ENCODE data around the gene NACC2. TPM values are rescaled to one million over a fixed set of nuclear protein-coding genes. Genes with fewer than 3 reads are reported as not detected.
A peak's percentile ranks its signal among the peaks of the same experiment; 100 is the strongest.
"Not testable (repeated sequence)": the region's sequence is repeated elsewhere in the genome, so short reads cannot be mapped to it uniquely, and the experiment has no call there.

The NACC2 gene
- total RNA-seq, 6 experiments from 2014 or later, result 38.2 to 46.7 (median 40.2) TPM

- TF ChIP-seq CTCF (IDR thresholded peaks at IDR 0.05), result peak; percentile 13; the same call in 1 of the 2 replicates
- Mint-ChIP-seq H3K4me3 (no peak overlapping the region), H3K27me3 (ENCODE audit: insufficient read depth) (no peaks in the 10 kb centered on the region), H3K9me3 (no peaks in the 10 kb centered on the region), H3K4me1 (ENCODE audit: low read depth) (peaks cover 34% of the 10 kb centered on the region), H3K27ac (0 out of 2 replicates have a peak overlapping the region, but pooled peaks have one; percentile 5), H3K36me3 (ENCODE audit: low read depth) (peaks cover 20% of the 10 kb centered on the region)
- DNase-seq, result no peak
Observed at GRCh38 chr9:136031741-136032730, 63.1 kb downstream of the NACC2 start.

DNA sequence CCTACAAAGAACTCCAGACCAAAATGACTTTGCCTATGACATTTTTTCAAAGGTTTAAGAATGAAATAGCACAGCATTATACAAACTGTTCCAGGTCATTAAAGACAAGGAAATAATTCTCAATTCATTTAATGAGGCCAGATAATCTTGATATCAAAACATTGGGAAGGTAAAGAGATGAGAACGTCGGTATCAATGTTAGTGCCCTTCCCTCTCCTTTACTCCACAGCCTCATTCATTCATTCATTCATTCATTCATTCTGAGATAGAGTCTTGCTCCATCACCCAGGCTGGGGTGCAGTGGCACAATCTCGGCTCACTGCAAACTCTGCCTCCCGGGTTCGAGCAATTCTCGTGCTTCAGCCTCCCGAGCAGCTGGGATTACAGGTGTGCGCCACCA lies 64.0 kb downstream of the NACC2 start:
- Mint-ChIP-seq H3K36me3 (ENCODE audit: low read depth) (peaks cover 16% of the 10 kb centered on the region), H3K27me3 (ENCODE audit: insufficient read depth) (no peaks in the 10 kb centered on the region), H3K4me3 (no peak overlapping the region), H3K9me3 (no peaks in the 10 kb centered on the region), H3K27ac (no peak overlapping the region), H3K4me1 (ENCODE audit: low read depth) (peaks cover 25% of the 10 kb centered on the region)
- DNase-seq, result no peak
- TF ChIP-seq CTCF (IDR thresholded peaks at IDR 0.05), result no peak

- no peak for DNase-seq
- no peak for TF ChIP-seq CTCF (IDR thresholded peaks at IDR 0.05)
Observed at GRCh38 chr9:136029556-136029955, 65.5 kb downstream of the NACC2 start.

GRCh38 chr9:136028760-136029470 lies 66.2 kb downstream of the NACC2 start:
- no peak for TF ChIP-seq CTCF (IDR thresholded peaks at IDR 0.05)

More at GRCh38 chr9:136029556-136029955, 65.5 kb downstream of the NACC2 start:
- no peak overlapping the region for H3K27ac Mint-ChIP-seq
- no peaks in the 10 kb centered on the region for H3K9me3 Mint-ChIP-seq
- no peak overlapping the region for H3K4me3 Mint-ChIP-seq
- peaks cover 26% of the 10 kb centered on the region for H3K4me1 Mint-ChIP-seq (ENCODE audit: low read depth)
- peaks cover 14% of the 10 kb centered on the region for H3K36me3 Mint-ChIP-seq (ENCODE audit: low read depth)
- H3K27me3 Mint-ChIP-seq (ENCODE audit: insufficient read depth), result no peaks in the 10 kb centered on the region

GRCh38 chr9:136026943-136027289 lies 68.2 kb downstream of the NACC2 start:
- not testable (repeated sequence) for H3K9me3 Mint-ChIP-seq; DNase-seq; H3K27ac Mint-ChIP-seq; H3K4me3 Mint-ChIP-seq; H3K27me3 Mint-ChIP-seq (ENCODE audit: insufficient read depth)
- Mint-ChIP-seq H3K36me3 (ENCODE audit: low read depth) (peaks cover 22% of the 10 kb centered on the region), H3K4me1 (ENCODE audit: low read depth) (peaks cover 32% of the 10 kb centered on the region)

More at GRCh38 chr9:136028760-136029470, 66.2 kb downstream of the NACC2 start:
- Mint-ChIP-seq H3K27ac (no peak overlapping the region), H3K9me3 (no peaks in the 10 kb centered on the region), H3K36me3 (ENCODE audit: low read depth) (peaks cover 18% of the 10 kb centered on the region), H3K27me3 (ENCODE audit: insufficient read depth) (no peaks in the 10 kb centered on the region), H3K4me1 (ENCODE audit: low read depth) (peaks cover 32% of the 10 kb centered on the region), H3K4me3 (no peak overlapping the region)
- DNase-seq, result no peak

Measured in HFFc6 (cell line).